HFFc6 (cell line): ENCODE results near the gene ABI3BP. TPM values are rescaled to one million over a fixed set of nuclear protein-coding genes. Genes with fewer than 3 reads are reported as not detected.

Source experiments
- DNase-seq: peaks from one replicate; pipeline ENCODE4 v3.0.0-alpha.2; 2018
- H3K27ac Mint-ChIP-seq: 2 replicates; pipeline ENCODE4 v1.8.0; 2020; ENCODE audit warnings: mild to moderate bottlenecking, mixed read lengths
- H3K27me3 Mint-ChIP-seq: 2 replicates; pipeline ENCODE4 v1.8.0; 2021; ENCODE audit warnings: mild to moderate bottlenecking, moderate library complexity, mixed read lengths; ENCODE audit not compliant: insufficient read depth
- H3K36me3 Mint-ChIP-seq: 2 replicates; pipeline ENCODE4 v1.8.0; 2021; ENCODE audit warnings: low read depth, mixed read lengths
- H3K4me1 Mint-ChIP-seq: 2 replicates; pipeline ENCODE4 v1.8.0; 2020; ENCODE audit warnings: low read depth, mixed read lengths
- H3K4me3 Mint-ChIP-seq: 2 replicates; pipeline ENCODE4 v1.8.0; 2020; ENCODE audit warnings: mild to moderate bottlenecking, moderate library complexity, mixed read lengths
- H3K9me3 Mint-ChIP-seq: 2 replicates; pipeline ENCODE4 v1.8.0; 2020; ENCODE audit warnings: mild to moderate bottlenecking, mixed read lengths
- long read RNA-seq: library from polyadenylated mRNA; unstranded; transcript quantifications from one replicate; pipeline ENCODE4 v2.0.0, GENCODE V29; 2019
- total RNA-seq, 6 experiments: library from RNA; stranded (reverse); fragmentation: NEBNext Ultra II Directional; extraction: Animal tissue kit (Norgen Biotek cat#: 25700); gene quantifications; 2 replicates in 1 of 6; 3 replicates in 5 of 6; pipeline ENCODE4 v1.2.3, GENCODE V29; 2021
- TF ChIP-seq, protein P1 (sequence below): fragments of 200-600 bp; sonication (generic); IDR thresholded peaks from 2 replicates; pipeline ENCODE4 v1.5.0; 2021; ENCODE audit warnings: antibody characterized with exemption, mild to moderate bottlenecking

The ABI3BP gene, protein sequence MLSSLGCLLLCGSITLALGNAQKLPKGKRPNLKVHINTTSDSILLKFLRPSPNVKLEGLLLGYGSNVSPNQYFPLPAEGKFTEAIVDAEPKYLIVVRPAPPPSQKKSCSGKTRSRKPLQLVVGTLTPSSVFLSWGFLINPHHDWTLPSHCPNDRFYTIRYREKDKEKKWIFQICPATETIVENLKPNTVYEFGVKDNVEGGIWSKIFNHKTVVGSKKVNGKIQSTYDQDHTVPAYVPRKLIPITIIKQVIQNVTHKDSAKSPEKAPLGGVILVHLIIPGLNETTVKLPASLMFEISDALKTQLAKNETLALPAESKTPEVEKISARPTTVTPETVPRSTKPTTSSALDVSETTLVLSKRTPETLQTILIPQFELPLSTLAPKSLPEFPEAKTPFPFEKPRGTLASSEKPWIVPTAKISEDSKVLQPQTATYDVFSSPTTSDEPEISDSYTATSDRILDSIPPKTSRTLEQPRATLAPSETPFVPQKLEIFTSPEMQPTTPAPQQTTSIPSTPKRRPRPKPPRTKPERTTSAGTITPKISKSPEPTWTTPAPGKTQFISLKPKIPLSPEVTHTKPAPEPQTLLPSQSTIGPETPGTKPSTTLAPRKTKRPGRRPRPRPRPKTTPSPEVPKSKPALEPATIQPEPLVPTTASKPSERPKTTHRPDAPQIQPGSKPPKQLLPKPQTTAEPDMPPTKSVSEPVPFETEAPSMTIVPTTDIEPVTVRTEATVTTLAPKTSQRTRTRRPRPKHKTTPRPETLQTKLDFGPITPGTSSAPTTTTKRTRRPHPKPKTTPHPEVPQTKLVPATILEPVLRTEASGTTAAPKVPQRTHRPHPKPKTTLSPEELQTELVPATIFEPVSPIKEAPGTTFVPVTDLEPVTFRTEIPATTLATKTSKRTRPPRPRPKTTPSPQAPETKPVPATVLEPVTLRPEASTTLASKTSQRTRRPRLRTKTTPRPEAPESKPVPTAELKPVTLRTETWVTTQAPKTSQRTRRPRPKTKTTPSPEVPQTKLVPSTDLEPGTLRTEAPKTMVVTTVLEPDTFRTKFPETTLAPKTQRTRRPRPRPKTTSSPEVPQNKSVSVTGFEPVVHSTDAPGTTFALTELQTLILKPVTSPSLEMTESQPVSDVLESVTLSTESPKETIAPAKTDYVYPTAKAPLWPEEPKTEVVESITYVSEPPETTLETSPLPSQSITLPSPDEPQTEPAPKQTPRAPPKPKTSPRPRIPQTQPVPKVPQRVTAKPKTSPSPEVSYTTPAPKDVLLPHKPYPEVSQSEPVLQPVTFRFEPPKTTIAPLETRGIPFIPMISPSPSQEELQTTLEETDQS (N-terminal part only)
- 10 to 100 TPM; 12.4 to 27.8 (median 24.6) TPM for total RNA-seq
- long read RNA-seq, partial matches to known transcripts, result 3 of 3 reads
- long read RNA-seq, other reads (novel, unspliced or antisense), result 0 of 3 reads

- H3K4me1 Mint-ChIP-seq, result peaks cover 26% of the 10 kb centered on the region
- peak; percentile 79 for DNase-seq
- no peaks in the 10 kb centered on the region for H3K36me3 Mint-ChIP-seq
- peak within 1 kb of the TSS; percentile 93 for H3K4me3 Mint-ChIP-seq
- H3K9me3 Mint-ChIP-seq, result no peaks in the 10 kb centered on the region
- peaks cover 1% of the 10 kb centered on the region; the same call in 1 of the 2 replicates for H3K27me3 Mint-ChIP-seq
- TF ChIP-seq, protein P1, sequence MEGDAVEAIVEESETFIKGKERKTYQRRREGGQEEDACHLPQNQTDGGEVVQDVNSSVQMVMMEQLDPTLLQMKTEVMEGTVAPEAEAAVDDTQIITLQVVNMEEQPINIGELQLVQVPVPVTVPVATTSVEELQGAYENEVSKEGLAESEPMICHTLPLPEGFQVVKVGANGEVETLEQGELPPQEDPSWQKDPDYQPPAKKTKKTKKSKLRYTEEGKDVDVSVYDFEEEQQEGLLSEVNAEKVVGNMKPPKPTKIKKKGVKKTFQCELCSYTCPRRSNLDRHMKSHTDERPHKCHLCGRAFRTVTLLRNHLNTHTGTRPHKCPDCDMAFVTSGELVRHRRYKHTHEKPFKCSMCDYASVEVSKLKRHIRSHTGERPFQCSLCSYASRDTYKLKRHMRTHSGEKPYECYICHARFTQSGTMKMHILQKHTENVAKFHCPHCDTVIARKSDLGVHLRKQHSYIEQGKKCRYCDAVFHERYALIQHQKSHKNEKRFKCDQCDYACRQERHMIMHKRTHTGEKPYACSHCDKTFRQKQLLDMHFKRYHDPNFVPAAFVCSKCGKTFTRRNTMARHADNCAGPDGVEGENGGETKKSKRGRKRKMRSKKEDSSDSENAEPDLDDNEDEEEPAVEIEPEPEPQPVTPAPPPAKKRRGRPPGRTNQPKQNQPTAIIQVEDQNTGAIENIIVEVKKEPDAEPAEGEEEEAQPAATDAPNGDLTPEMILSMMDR, result no peak
- peak within 1 kb of the TSS; percentile 80 for H3K27ac Mint-ChIP-seq
These were observed at the start of gene ABI3BP for GRCh38 chr3:100993309-100993708. Gene ABI3BP, minus strand, starts transcription at chr3:100993421. Its CDS starts 37 bp downstream, at chr3:100993384.

GRCh38 chr3:101039285-101039684 is 46.1 kb upstream of the ABI3BP start:
- Mint-ChIP-seq H3K27ac (peak overlapping the region; percentile 78), H3K4me3 (no peak overlapping the region), H3K27me3 (no peaks in the 10 kb centered on the region), H3K9me3 (no peaks in the 10 kb centered on the region), H3K4me1 (peaks cover 90% of the 10 kb centered on the region), H3K36me3 (peaks cover 22% of the 10 kb centered on the region)
- TF ChIP-seq, protein P1, result no peak
- no peak for DNase-seq

GRCh38 chr3:101038880-101039279 is 45.7 kb upstream of the ABI3BP start:
- TF ChIP-seq, protein P1, result no peak
- H3K27me3 Mint-ChIP-seq, result no peaks in the 10 kb centered on the region
- H3K9me3 Mint-ChIP-seq, result no peaks in the 10 kb centered on the region; the same call in 1 of the 2 replicates
- peaks cover 26% of the 10 kb centered on the region for H3K36me3 Mint-ChIP-seq
- H3K4me1 Mint-ChIP-seq, result peaks cover 94% of the 10 kb centered on the region
- peak overlapping the region; percentile 13 for H3K4me3 Mint-ChIP-seq
- peak; percentile 28 for DNase-seq
- H3K27ac Mint-ChIP-seq, result peak overlapping the region; percentile 78

GRCh38 chr3:101038393-101038792 is 45.2 kb upstream of the ABI3BP start:
- TF ChIP-seq, protein P1, result no peak
- Mint-ChIP-seq H3K9me3 (peaks cover 4% of the 10 kb centered on the region; the same call in 1 of the 2 replicates), H3K36me3 (peaks cover 31% of the 10 kb centered on the region), H3K4me3 (peak overlapping the region; percentile 13), H3K4me1 (peaks cover 94% of the 10 kb centered on the region), H3K27me3 (no peaks in the 10 kb centered on the region), H3K27ac (peak overlapping the region; percentile 78)
- peak; percentile 25 for DNase-seq

DNA sequence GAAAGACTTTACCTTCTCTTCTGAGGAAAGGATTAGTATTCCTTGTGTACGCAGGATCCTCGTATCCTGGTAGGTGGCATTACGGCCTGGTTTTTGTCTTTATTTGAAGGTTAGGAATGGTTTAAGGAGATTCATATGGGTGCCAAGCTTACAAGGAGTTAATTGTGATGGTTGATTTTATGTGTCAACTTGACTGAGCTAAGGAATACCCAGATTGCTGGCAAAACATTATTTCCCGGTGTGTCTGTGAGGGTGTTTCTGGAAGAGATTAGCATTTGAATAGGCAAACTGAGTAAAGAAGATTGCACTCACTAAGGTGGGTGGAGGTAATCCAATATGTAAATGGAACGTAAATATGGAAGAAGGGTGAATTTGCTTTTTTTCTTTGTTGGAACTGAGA is 44.4 kb upstream of the ABI3BP start:
- DNase-seq, result no peak
- Mint-ChIP-seq H3K36me3 (peaks cover 37% of the 10 kb centered on the region), H3K9me3 (peaks cover 7% of the 10 kb centered on the region; the same call in 1 of the 2 replicates), H3K27me3 (no peaks in the 10 kb centered on the region), H3K4me1 (peaks cover 86% of the 10 kb centered on the region), H3K27ac (peak overlapping the region; percentile 58), H3K4me3 (no peak overlapping the region)
- TF ChIP-seq, protein P1, result no peak
